GM06990 (cell line): ENCODE data around the gene ABHD5.

ENCODE experiments used
- DNase-seq: peaks from one replicate; pipeline ENCODE4 v3.0.0-alpha.2; 2011; ENCODE audit not compliant: insufficient read length; ENCODE audit errors: extremely low read depth
- H3K27me3 ChIP-seq: replicated peaks from 2 replicates; pipeline ENCODE4 v1.6.0; 2011; ENCODE audit warnings: low read length; ENCODE audit not compliant: control insufficient read depth, insufficient read depth
- H3K36me3 ChIP-seq: 2 replicates; pipeline ENCODE4 v1.5.1; 2011; ENCODE audit warnings: low read length; ENCODE audit not compliant: control insufficient read depth, insufficient read depth
- H3K4me3 ChIP-seq: replicated peaks from 2 replicates; pipeline ENCODE4 v1.5.1; 2011; ENCODE audit warnings: low read depth, mild to moderate bottlenecking, control low read depth, low read length
- TF ChIP-seq, protein P1 (sequence below): IDR thresholded peaks from 2 replicates; pipeline ENCODE4 v1.5.1; 2011; ENCODE audit warnings: low read length, control low read depth, mild to moderate bottlenecking, inconsistent platforms; ENCODE audit not compliant: insufficient read depth, poor library complexity, severe bottlenecking

The ABHD5 gene

DNA sequence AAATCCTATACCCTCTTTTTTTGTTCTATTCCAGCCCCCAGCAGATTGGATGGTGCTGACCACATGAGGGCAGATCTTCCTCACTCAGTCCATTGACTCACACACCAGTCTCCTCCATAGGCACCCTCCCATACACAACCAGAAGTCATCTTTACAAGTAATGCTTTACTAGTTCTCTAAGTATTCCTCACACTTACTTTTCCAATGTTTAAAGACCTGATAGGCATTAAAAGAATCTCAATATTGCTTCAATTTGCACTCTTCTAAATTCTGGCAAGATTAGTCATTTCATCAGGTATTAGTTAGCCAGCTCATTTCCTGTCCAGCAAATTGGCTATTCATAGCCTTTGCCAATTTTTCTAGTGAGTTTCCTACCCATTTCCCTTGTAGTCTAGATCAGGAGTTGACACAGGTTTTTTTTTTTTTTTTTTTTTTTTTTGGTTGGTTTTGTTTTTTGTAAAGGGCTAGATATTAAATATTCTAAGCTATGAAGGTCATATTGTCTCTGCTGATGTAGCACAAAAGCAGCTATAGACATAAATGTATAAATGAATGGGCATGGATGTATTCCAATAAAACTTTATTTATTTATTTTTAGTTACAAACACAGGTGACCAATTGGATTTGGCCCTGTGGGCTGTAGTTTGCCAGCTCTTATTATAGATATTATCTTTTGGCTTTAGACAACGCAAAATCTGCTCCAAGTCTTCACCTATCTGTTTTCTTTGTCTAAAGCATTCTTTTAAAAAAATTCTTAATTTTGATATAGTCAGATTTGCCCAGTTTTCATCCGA lies 76.1 kb downstream of the ABHD5 start:
- Histone ChIP-seq H3K36me3 (no peaks in the 10 kb centered on the region), H3K4me3 (no peak overlapping the region), H3K27me3 (no peaks in the 10 kb centered on the region; the same call in 1 of the 2 replicates)
- no peak for DNase-seq
- TF ChIP-seq, protein P1, sequence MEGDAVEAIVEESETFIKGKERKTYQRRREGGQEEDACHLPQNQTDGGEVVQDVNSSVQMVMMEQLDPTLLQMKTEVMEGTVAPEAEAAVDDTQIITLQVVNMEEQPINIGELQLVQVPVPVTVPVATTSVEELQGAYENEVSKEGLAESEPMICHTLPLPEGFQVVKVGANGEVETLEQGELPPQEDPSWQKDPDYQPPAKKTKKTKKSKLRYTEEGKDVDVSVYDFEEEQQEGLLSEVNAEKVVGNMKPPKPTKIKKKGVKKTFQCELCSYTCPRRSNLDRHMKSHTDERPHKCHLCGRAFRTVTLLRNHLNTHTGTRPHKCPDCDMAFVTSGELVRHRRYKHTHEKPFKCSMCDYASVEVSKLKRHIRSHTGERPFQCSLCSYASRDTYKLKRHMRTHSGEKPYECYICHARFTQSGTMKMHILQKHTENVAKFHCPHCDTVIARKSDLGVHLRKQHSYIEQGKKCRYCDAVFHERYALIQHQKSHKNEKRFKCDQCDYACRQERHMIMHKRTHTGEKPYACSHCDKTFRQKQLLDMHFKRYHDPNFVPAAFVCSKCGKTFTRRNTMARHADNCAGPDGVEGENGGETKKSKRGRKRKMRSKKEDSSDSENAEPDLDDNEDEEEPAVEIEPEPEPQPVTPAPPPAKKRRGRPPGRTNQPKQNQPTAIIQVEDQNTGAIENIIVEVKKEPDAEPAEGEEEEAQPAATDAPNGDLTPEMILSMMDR = no peak

DNA sequence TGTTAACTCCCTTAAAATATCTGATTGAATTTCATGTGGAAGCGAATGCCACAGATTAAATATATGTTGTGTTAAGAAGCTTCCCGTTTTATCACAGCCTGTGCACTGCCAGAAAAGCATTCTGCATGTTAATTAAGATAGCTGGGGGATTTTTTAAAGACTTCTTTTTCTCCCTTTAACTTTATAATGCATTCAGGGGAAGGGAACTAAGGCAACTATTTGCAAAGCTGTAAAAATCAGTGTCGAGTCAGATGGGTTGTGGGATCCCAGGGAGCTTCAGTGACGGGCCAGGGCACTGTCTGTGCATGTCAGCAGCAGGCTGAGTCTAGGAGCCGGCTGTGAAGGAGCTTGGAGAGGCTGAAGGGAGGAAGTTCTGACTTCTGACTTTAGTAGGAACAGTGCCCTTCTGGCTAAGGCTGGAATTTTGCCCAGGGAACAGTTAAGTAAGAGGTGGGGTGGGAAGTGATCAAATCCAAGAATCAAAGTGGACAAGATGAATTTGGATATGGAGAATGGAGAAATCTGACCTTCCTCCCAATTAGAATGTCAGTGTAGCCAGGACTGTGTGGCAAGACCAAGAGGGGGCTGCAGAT lies 77.7 kb downstream of the ABHD5 start:
- no peaks in the 10 kb centered on the region; the same call in 1 of the 2 replicates for H3K27me3 ChIP-seq
- no peak overlapping the region for H3K4me3 ChIP-seq
- TF ChIP-seq, protein P1 = no peak
- no peak for DNase-seq
- H3K36me3 ChIP-seq = no peaks in the 10 kb centered on the region

DNA sequence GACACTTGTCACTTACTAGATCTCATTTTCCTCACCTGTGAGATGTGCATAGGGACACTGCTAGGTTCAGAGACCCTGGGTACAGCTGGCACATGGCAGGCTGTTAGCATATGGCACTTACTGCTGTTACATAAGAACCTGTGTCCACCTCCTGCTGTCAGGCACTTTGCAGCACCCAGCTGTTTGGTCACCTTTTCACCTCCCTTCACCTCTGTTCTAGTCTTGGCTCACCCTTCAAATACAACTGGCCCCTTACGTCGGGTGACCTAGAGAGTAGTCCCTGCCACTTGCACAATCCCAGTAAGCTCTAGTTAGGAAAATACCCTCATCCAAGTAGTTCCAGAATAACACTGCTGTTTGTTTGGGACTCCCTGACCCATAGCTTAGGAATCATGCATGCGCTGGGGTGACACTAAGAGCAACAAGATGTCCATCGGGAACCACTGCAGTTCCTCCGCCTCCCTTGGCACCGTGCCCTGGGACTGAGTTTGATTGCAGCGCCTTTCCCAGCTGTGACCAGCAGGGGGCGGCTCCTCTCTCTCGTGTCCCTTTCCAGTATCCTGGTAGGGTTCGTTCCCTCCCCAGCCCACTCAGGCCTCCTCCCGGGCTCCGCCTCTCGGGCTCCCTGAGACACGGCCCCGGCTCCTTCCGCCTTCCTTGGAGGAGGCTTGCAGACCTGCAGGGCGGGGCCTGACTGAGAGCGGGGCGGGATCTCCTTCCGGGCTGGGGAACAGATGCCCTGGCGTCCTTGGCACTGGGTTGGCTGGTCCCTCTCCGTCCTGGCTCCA lies 78.6 kb downstream of the ABHD5 start:
- no peak overlapping the region for H3K4me3 ChIP-seq
- TF ChIP-seq, protein P1 = peak; percentile 91
- DNase-seq = peak; percentile 47

DNA sequence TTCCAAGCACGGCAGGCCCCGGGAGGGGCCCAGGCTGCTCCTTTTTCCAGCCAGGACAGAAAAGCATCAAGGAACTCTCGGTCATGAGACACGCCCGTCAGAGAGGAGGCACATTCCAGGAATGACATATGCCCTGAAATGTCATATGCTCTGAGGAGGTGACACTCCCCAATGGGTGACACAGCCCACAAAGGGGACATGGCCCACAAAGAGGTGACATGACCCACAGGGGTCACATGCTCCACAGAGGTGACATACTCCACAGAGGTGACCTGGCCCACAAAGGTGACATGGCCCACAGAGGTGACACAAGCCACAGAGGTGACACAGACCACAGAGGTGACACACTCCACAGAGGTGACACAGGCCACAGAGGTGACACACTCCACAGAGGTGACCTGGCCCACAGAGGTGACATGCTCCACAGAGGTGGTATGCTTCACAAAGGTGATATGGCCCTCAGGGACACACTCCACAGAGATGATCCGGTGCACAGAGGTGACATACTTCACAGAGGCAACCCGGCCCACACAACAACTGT lies 79.2 kb downstream of the ABHD5 start:
- DNase-seq = no peak
- TF ChIP-seq, protein P1 = no peak
- Histone ChIP-seq H3K27me3 (no peaks in the 10 kb centered on the region; the same call in 1 of the 2 replicates), H3K36me3 (no peaks in the 10 kb centered on the region), H3K4me3 (no peak overlapping the region)

More for the DNA sequence above, 78.6 kb downstream of the ABHD5 start:
- no peaks in the 10 kb centered on the region; the same call in 1 of the 2 replicates for H3K27me3 ChIP-seq
- H3K36me3 ChIP-seq = no peaks in the 10 kb centered on the region

DNA sequence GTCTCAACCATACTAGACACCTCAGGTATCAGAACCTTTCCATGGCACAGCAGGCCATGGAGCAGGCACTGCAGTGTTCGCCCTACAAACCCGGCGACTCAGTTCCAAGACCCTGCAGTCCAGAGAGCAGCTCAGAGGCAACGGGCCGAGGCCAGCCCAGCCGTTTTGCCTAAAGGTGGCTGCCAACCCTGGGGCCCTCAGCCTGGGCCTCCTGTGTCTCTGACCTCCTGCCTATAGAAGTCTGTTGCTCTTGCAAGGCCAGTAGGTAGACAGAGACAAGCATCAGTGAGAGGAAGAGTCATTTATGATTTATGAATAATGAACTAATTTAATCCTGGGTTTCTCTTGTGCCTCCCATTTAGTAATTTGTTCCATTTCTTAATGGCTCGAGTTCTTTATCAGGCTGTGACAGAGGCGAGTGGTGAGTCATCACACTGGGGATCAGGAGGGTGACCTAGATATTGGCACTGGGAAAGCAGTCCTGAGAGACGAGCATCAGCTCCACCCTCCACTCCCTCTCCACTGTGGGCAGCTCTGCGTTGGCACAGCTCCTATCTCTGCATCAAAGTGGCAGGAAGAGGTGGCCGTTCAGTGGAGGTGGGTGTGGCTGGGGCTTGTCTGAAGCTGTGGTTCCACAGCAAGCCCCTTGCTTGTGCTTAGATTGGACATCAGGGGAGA lies 79.8 kb downstream of the ABHD5 start:
- Histone ChIP-seq H3K36me3 (no peaks in the 10 kb centered on the region), H3K27me3 (no peaks in the 10 kb centered on the region; the same call in 1 of the 2 replicates), H3K4me3 (no peak overlapping the region)
- DNase-seq = no peak
- TF ChIP-seq, protein P1 = no peak
